SK-N-SH treated with all-trans-retinoic acid at 6 μM for 48 hours (cell line): Measurements from ENCODE around the gene PRKCQ.

Source experiments
- ARNTL ChIP-seq: fragments of 450-650 bp; formaldehyde crosslinking; IDR thresholded peaks from 2 replicates; pipeline ENCODE4 v1.5.0; 2020; ENCODE audit warnings: low read depth, mild to moderate bottlenecking, moderate library complexity, borderline replicate concordance
- PPARA ChIP-seq: fragments of 250-450 bp; sonication (Bioruptor Pico); IDR thresholded peaks from 2 replicates; pipeline ENCODE4 v1.5.0; 2020; ENCODE audit warnings: mild to moderate bottlenecking, borderline replicate concordance
- TSHZ2 ChIP-seq: fragments of 250-450 bp; sonication (Bioruptor Pico); IDR thresholded peaks from 2 replicates; pipeline ENCODE4 v1.5.0; 2020; ENCODE audit warnings: mild to moderate bottlenecking, moderate library complexity
- ZFP3 ChIP-seq: fragments of 250-450 bp; sonication (Bioruptor Pico); IDR thresholded peaks from 2 replicates; pipeline ENCODE4 v1.5.0; 2020; ENCODE audit warnings: mild to moderate bottlenecking, moderate library complexity

GRCh38 chr10:6612371-6612770 is 32.3 kb upstream of the PRKCQ start:
- TF ChIP-seq ARNTL (CRISPR knock-in tag) (no peak), TSHZ2 (CRISPR knock-in tag) (no peak), PPARA (no peak), ZFP3 (CRISPR knock-in tag) (no peak)
